OCI-M2 (cell line): ENCODE data around the gene DCLRE1A.

ENCODE experiments used
- DNase-seq: peaks from one replicate; lab custom pipeline; 2025; ENCODE audit not compliant: unreplicated experiment; lab: John Stamatoyannopoulos, UW

The DCLRE1A gene

GRCh38 chr10:113801569-113801968 lies 52.3 kb downstream of the DCLRE1A start:
- no peak for DNase-seq

GRCh38 chr10:113791691-113792090 lies 62.2 kb downstream of the DCLRE1A start:
- DNase-seq, result no peak

- DNase-seq, result no peak
Measured at GRCh38 chr10:113788604-113789083, 65.2 kb downstream of the DCLRE1A start.
